Liver (tissue), 3 donors: Measurements from ENCODE around the gene ENTPD3.

ENCODE experiments used
- ATF3 ChIP-seq: IDR thresholded peaks from 2 replicates; pipeline ENCODE4 v1.6.1; 2016; ENCODE audit warnings: antibody characterized with exemption
- CTCF ChIP-seq: fragments of 150-350 bp; IDR thresholded peaks from 2 replicates; pipeline ENCODE4 v1.5.1; 2017; ENCODE audit warnings: improper control_type of control experiment, low read depth, low read length; ENCODE audit not compliant: missing input control
- FOXA1 ChIP-seq: IDR thresholded peaks from 2 replicates; pipeline ENCODE4 v1.6.1; 2016; ENCODE audit warnings: antibody characterized with exemption
- FOXA2 ChIP-seq: IDR thresholded peaks from 2 replicates; pipeline ENCODE4 v1.6.1; 2016; ENCODE audit warnings: antibody characterized with exemption
- HNF4A ChIP-seq, 2 donors: conservative IDR thresholded peaks; 2 replicates each; pipeline ENCODE4 v1.6.1; 2016; ENCODE audit warnings: antibody characterized with exemption in 2 of 2, mild to moderate bottlenecking in 2 of 2
- JUND ChIP-seq, 2 donors: IDR thresholded peaks; 2 replicates each; pipeline ENCODE4 v1.6.1; 2016; ENCODE audit warnings: antibody characterized with exemption in 2 of 2
- RAD21 ChIP-seq, 2 donors: IDR thresholded peaks; 2 replicates each; pipeline ENCODE4 v1.6.1; 2016; ENCODE audit warnings: antibody characterized with exemption in 2 of 2, mild to moderate bottlenecking in 2 of 2
- REST ChIP-seq: IDR thresholded peaks from 2 replicates; pipeline ENCODE4 v1.6.1; 2016; ENCODE audit warnings: antibody characterized with exemption, mild to moderate bottlenecking
- YY1 ChIP-seq: IDR thresholded peaks from 2 replicates; pipeline ENCODE4 v1.6.1; 2016; ENCODE audit warnings: antibody characterized with exemption, mild to moderate bottlenecking
- donor health status: healthy.
- donor health status: healthy.

GRCh38 chr3:40461161-40461560, 74.2 kb downstream of the ENTPD3 start:
- TF ChIP-seq JUND (IDR thresholded peaks at IDR 0.05) (no peak), CTCF (no peak), ATF3 (no peak), REST (no peak), FOXA2 (no peak), FOXA1 (no peak), RAD21 (IDR thresholded peaks at IDR 0.05) (no peak), HNF4A (conservative IDR thresholded peaks at IDR 0.05) (no peak), YY1 (no peak)
